SK-N-SH treated with all-trans-retinoic acid at 6 μM for 48 hours (cell line): ENCODE measurements around the gene WNK2.

ENCODE experiments used
- ARNTL ChIP-seq: fragments of 450-650 bp; formaldehyde crosslinking; IDR thresholded peaks from 2 replicates; pipeline ENCODE4 v1.5.0; 2020; ENCODE audit warnings: low read depth, mild to moderate bottlenecking, moderate library complexity, borderline replicate concordance
- CREB5 ChIP-seq: fragments of 250-450 bp; sonication (Bioruptor Pico); IDR thresholded peaks from 2 replicates; pipeline ENCODE4 v1.5.1; 2020; ENCODE audit warnings: low read depth, mild to moderate bottlenecking, moderate library complexity
- ISL1 ChIP-seq: fragments of 250-450 bp; sonication (Bioruptor Pico); IDR thresholded peaks from 2 replicates; pipeline ENCODE4 v2.1.2; 2022; ENCODE audit warnings: mild to moderate bottlenecking, moderate library complexity
- RARB ChIP-seq: fragments of 250-450 bp; sonication (Bioruptor Pico); IDR thresholded peaks from 2 replicates; pipeline ENCODE4 v1.8.0; 2021; ENCODE audit warnings: mild to moderate bottlenecking, moderate library complexity
- TCF4 ChIP-seq: fragments of 250-450 bp; sonication (Bioruptor Pico); IDR thresholded peaks from 2 replicates; pipeline ENCODE4 v1.8.0; 2021; ENCODE audit warnings: mild to moderate bottlenecking, moderate library complexity, borderline replicate concordance
- ZNF565 ChIP-seq: fragments of 450-650 bp; formaldehyde crosslinking; conservative IDR thresholded peaks from 2 replicates; pipeline ENCODE4 v1.5.0; 2020; ENCODE audit warnings: low read depth, mild to moderate bottlenecking, moderate library complexity
- ZNF8 ChIP-seq: fragments of 450-650 bp; formaldehyde crosslinking; IDR thresholded peaks from 2 replicates; pipeline ENCODE4 v1.5.0; 2020; ENCODE audit warnings: mild to moderate bottlenecking, moderate library complexity
- TF ChIP-seq, protein P1 (sequence below): fragments of 250-450 bp; sonication (Bioruptor Pico); IDR thresholded peaks from 2 replicates; pipeline ENCODE4 v1.5.0; 2020; ENCODE audit warnings: mild to moderate bottlenecking, moderate library complexity

DNA sequence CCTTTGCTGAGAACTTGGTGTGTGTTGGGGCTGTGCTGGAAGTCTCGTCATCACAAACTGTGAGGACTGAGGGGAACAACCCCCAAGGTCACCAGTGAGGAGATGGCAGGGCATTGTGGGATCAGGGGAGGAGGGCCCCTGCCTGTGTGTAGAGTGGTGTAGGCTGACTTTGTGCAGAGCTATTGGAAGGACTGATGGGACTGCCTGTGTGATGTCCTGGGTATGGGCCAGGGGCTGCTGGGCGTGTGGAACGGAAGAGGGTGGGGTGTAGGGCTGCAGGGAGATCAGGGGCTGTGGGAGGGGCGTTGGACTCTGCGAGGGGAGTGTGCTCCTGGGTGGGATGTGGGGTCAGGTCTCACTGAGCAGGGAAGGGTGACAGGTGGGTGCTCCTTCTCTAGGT lies 3.6 kb downstream of the WNK2 start:
- TF ChIP-seq ARNTL (CRISPR knock-in tag) (no peak), ISL1 (CRISPR knock-in tag) (no peak), RARB (no peak), ZNF8 (CRISPR knock-in tag) (no peak), ZNF565 (no peak), TCF4 (CRISPR knock-in tag) (no peak), CREB5 (no peak)
- TF ChIP-seq, protein P1, sequence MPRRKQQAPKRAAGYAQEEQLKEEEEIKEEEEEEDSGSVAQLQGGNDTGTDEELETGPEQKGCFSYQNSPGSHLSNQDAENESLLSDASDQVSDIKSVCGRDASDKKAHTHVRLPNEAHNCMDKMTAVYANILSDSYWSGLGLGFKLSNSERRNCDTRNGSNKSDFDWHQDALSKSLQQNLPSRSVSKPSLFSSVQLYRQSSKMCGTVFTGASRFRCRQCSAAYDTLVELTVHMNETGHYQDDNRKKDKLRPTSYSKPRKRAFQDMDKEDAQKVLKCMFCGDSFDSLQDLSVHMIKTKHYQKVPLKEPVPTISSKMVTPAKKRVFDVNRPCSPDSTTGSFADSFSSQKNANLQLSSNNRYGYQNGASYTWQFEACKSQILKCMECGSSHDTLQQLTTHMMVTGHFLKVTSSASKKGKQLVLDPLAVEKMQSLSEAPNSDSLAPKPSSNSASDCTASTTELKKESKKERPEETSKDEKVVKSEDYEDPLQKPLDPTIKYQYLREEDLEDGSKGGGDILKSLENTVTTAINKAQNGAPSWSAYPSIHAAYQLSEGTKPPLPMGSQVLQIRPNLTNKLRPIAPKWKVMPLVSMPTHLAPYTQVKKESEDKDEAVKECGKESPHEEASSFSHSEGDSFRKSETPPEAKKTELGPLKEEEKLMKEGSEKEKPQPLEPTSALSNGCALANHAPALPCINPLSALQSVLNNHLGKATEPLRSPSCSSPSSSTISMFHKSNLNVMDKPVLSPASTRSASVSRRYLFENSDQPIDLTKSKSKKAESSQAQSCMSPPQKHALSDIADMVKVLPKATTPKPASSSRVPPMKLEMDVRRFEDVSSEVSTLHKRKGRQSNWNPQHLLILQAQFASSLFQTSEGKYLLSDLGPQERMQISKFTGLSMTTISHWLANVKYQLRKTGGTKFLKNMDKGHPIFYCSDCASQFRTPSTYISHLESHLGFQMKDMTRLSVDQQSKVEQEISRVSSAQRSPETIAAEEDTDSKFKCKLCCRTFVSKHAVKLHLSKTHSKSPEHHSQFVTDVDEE = no peak
